ENCODE data around the gene VPS41.

Gene VPS41

DNA sequence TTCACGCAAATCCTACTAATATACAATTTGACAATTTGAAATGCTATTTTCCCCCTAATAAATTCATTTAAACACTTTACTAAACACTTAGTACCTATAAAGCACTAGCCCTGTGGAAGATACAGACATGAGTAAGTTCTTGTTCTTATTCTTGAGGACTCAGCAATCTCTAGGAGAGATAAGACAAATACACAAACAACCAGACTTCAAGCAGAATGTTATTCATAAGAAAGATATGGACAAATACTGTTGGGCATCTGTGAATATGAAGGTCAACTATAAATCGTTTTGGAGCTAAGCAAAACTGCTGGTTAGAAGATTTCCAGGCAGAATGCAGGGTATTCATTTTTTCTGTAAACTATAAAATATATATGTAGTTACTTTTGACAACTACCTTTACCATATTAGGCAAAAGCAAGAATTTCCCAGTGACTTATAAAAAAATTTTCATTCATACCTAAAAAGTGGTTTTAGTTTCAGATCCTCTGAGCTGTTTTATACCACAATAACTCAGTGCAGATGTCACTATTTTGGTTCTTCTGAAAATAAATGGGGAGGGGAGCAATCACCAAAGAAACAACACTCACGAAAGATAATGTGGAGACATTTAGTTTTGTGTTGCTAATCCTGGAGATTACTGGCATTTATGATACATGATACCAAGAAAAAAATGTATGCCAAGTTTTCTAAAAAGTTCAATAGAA lies 3.8 kb downstream of the VPS41 start:
- DNase-seq (ENCODE audit: low spot score), result no peak

DNA sequence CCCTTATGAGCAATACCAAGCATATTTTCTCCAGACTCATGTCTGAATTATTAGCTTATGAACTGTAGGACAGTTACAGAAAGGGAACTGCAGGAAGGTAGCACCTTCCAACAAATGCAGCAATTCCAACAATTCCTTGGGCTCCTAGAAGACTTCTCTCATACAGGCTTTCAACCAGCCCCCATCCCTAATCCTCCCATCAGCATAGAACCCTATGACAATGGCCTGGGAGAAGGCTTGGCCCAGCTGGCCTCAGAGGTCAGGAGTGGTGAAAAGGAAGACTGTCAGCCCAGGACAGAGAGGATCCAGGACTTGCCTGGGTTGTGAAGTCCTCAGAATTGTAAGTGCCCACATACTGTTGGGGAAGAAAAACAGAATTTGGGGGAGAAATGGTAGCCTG lies 5.9 kb downstream of the VPS41 start:
- DNase-seq (ENCODE audit: low spot score), result no peak

DNA sequence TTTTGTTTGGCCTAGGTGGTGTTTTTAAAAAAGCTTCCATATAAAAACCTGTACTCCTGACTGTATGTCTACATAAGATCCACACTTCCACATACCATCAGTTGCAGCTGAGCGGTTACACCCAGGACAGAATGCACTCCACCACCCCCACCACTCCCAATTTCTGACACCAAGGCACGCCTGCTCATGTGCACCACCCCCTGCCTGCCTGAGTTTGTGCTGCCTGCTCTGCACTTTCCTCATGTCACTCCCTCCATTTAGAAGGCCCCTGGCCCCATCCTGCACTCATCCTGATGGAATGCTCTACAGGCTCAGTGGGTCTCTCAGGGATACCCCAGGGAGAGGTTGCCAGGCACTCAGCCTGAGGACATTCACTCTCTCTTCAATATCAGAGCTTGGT lies 6.5 kb downstream of the VPS41 start:
- DNase-seq (ENCODE audit: low spot score), result no peak

DNA sequence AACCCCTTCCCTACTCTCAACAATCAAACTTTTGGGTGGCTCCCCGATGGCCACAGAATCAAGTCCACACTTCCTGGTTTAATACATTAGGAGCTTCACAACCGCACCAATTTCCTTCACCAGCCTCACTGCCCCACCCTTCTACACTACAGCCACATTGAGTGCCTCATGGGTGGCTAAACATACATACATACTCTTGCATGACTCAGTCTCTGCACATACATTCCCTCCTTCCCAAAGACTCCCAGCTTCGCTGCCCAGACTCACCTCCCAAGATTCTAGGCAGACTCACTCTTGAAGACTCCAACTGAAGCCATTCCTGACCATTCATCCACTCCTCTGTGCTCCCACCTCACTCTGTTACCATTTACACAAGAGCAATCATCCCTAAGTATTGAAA lies 15.9 kb downstream of the VPS41 start:
- no peak for DNase-seq (ENCODE audit: low spot score)

DNA sequence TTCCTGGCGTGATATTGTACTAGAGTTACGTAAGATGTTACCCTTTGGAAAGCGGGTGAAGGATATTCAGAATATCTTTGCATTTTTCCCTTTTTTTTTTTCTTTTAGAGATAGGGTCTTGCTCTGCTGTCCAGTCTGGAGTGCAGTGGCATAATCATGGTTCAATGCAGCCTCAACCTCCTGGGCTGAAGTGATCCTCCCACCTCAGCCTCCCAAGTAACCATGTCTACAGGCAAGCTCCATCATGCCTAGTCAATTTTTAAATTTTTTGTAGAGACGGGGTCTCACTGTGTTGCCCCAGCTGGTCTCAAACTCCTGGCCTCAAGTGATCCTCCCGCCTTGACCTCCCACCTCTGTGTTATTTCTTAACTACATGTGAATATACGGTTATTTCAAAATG lies 18.4 kb downstream of the VPS41 start:
- DNase-seq (ENCODE audit: low spot score), result no peak

DNA sequence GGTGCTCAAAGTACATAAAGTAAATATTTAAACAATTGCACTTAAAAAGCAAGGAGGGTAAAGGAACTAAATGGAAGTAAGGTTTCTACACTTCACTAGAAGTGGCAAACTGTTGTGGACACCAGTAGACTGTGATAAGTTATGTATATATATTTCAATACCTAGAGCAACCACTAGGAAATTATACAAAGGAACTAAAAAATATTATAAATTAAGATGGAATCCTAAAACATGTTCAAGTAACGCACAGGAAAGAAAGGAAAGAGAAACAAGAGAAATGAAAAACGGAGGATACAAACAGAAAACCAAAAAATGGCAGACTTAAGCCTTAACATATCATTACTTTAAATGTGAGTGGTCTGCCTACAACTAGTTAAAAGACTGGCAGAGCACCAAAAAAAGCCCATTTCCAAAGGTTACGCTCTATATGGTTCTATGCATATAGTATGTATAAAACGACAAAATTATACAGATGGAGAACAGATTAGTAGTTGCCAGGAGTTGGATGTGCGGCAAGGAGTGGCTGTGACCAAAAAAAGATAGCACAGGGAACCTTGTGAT lies 19.0 kb downstream of the VPS41 start:
- no peak for DNase-seq (ENCODE audit: low spot score)

DNA sequence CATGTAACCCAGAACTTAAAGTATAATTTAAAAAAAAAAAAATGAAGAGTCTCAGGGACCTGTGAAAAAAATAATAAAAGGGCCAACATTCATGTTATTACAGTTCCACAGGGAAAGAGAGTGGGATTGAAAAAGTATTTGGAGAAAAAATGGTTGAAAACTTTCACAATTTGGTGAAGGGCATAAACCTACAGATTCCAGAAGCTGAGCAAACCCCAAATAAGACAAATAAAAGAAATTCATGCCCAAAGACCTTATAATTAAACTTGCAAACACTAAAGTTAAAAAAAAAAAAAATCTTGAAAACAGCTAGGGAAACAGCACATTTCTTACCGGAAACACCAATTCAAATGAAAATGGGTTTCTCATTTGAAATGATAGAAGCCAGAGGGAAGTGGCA lies 19.9 kb downstream of the VPS41 start:
- DNase-seq (ENCODE audit: low spot score), result no peak

DNA sequence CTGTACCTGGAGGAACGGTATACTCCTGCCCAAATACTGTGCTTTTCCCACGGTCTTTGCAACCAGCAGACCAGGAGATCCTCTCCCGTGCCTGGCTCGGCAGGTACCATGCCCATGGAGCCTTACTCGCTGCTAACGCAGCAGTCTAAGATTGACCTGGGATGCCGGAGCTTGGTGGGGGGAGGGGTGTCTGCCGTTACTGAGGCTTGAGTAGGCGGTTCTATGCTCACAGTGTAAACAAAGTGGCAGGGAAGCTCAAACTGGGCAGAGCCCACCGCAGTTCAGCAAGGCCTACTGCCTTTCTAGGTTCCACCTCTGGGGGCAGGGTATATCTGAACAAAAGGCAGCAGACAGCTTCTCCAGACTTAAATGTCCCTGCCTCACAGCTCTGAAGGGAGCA lies 22.7 kb downstream of the VPS41 start:
- DNase-seq (ENCODE audit: low spot score), result no peak

DNA sequence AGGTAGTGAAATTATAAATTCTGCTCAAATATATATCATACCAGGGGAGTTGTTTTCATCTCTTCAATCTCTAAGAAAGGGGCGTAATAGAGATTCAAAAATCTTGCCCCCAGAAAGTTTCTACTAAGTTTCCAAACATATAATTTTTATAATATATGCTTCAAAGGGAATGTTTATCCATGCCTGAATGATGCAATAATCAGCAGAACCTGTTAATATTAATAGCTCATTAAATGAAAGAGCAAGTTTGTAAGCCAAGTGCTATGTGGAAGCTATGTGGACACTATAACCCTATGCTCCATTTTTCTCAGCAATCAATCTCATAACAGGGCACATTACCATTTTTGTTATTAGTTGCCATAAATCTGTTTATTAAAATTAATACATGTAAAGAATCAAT lies 25.3 kb downstream of the VPS41 start:
- no peak for DNase-seq (ENCODE audit: low spot score)

DNA sequence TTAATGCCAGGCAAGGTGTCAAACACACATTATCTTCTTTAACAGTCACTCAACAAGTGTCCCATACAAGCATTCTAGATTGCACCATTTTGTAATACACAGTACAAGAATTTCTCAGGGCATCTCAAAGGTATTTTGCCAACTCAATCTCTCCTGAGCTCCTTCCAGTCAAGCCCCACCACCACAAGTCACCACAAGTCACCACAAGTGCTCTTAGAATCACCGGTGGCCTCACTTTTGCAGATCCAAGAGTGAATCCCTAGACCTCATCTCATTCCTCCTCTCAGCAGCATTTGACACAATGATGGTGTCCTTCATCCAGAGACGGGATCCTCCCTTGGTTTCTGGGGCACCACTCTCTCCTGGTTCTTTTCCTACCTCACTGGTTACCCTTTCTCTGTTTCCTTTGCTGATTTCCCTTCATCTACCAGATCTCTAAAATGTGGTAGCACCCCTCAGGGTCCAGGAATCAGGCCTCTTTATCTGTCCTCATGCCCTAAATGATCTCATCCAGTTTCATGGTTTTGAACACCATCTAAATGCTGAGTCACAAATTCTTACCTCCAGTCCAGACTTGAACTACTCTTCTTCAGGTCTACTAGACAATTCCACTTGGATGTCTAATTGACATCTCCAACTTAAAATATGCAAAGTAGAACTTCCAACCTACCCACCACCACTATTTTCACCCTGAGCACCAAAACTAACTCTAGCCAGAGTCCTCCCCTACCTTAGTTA lies 26.9 kb downstream of the VPS41 start:
- no peak for DNase-seq (ENCODE audit: low spot score)

DNA sequence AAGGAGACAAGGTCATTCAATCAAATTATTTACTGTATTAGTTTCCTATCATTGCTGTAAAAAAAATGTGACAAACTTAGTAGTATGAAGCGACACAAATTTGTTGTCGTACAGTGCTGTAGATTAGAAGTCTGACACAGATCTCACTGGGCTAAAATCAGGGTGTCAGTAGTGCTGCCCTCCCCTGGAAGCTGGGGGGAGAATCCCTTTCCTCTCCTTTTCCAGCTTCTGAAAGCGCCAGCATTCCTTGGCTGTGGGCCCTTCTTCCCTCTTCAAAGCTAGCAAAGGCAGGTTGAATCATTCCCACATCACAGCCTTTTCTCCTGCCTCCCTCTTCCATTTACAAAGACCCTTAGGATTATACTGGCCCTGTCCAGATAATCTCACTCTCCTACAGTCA lies 28.0 kb downstream of the VPS41 start:
- DNase-seq (ENCODE audit: low spot score), result no peak

DNA sequence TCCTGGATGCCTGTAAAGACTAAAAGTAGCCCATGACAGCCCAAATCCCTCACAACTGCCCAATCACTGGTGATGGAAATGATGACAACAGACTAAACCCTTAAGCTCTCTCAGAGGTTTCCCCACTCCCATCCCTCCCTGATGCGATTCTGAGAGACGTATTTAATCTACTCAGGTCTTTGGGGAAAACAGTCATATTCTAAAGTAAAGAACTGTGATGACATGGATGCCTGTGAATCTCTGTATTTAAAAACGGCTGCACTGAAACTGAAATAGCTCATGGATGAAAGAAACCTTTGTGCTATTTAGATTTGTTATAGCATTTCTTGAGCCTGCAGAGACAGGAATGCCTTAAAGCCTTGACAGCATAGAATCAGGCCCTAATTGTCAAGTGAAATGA lies 28.5 kb downstream of the VPS41 start:
- DNase-seq (ENCODE audit: low spot score), result no peak

DNA sequence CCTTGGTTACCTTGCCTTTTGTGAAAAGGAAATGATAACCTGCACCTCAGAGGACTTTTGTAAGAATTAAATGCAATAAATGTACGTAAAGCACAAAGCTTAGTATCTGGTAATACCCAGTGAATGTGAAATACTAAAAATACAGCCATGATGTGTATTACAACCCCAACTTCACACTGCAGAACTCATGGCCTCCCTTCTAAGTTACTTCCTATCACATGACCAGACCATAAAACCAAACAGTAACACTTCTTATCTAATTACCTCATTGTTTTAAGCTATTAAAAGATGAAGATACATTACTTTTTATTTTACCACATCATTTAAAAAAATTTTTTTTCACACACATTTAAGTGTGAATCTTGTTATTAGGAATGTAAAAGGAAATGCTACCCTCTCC lies 29.0 kb downstream of the VPS41 start:
- no peak for DNase-seq (ENCODE audit: low spot score)

DNA sequence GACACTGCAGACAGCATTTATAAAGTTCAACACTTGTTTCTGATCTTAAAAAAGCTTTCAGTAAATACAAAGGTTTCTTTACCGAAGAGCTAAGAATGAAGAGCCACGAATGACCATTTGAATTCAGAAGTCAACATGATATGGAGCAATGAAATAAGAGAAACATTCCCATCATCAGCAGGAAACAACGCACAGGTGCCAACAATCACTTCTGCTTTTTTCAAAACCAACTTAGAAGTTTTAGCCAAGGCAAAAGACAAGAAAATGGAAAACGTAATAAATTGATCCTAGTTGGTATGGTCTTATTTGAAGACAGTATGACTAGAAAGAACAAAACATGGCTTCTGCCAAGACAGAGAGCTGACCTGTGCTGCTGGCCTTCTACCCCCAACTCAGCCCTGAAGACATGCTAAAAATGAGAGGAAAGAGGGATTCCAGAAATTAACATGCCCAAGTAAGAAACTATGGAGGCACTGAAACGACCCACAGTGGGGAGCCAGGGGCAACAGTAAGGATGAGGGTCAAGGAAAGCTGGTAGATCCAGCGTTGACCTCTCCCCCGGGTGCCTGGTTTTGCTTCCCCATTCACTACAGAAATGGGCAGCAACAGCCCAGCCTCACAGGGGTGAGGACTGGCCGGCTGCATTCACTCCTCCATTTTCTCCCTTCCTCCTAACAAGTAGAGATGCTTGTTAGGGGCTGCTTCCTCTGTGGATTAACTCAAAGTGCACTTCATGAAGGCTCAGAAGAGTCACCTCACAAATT lies 30.1 kb downstream of the VPS41 start:
- no peak for DNase-seq (ENCODE audit: low spot score)

DNA sequence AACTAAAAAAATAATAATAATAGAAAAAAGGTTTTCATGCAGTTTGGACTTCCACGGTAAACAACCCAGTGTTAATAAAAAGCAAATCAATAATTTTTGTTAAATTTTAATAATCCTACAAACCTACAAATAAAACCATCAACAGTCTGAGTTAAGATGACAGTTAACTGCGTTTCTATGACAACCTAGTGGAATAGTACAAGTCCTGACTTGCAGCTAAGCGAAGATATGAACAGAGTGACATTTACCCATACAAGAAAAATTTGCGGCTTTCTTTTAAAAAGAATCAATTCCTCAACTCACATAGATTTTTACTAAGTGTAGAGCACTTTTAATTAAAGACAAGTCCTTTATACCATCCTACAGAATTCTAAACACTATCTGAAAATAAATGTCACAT lies 35.6 kb downstream of the VPS41 start:
- no peak for DNase-seq (ENCODE audit: low spot score)

DNA sequence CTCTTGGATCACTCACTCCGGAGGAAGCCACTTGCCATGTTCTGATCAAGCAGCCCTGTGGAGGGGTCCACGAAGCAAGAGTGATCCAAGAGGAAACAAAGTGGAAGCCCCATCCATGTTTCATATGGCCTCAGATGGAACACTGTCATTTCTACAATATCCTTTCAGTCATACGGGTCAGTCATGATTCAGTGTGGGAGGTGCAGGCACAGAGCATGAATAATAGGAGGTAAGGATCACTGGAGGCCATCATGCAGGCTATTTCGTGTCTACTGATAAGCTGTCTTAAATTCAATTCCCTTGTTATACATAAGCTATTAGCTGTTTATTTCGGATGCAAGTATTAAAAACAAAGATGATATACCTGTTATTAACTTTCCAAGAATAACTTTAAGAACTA lies 36.8 kb downstream of the VPS41 start:
- DNase-seq (ENCODE audit: low spot score), result no peak

DNA sequence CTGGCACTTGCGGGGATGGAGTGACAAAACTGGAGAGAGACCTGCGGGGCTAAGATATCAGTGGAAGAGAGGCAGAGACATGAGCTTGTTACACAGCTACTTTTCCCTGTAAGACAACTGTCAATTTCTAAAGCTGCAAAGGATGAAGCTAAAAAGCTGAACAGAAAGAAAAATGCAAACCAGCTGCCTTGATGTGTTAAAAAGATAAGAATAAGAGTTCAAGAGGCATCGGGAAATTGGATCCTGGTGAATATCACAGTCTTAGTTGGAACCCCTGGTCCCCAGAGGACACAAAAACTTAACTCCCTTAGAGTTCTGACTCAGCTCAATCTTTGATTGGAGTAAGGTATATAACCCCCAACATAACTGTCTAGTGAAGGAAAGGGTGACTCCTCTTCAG lies 38.8 kb downstream of the VPS41 start:
- no peak for DNase-seq (ENCODE audit: low spot score)

DNA sequence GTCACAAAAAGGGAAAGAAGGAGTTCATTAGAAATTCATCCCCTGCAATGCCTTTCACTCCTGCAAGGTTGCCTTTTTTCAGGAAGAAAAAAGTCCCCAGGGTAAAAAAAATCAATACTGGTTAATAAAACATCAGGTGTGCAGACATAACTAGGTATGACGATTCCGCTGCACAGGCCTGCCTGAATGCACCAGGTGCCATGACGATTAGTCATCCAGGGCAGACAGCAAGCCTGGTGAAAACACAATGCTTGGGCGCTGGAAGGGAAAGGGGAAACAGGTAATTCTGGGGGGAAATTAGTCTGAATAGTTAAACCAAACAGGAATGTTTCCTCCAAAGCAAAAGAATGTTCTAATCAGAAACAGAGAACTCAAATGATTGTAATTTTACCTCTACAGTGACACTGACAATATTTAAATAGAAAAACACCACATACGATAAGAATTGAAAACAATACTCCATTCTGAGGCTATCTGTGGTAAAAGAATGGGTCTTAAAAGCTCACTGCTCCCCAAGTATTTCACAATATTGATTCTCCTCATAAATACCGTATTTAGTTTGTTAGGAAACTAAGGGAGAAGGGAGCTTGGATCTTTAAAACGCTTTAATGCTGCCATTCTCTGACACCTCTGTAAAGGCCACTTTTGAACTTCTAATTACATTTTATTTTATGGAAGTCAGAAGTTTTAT lies 45.2 kb downstream of the VPS41 start:
- DNase-seq (ENCODE audit: low spot score), result no peak

DNA sequence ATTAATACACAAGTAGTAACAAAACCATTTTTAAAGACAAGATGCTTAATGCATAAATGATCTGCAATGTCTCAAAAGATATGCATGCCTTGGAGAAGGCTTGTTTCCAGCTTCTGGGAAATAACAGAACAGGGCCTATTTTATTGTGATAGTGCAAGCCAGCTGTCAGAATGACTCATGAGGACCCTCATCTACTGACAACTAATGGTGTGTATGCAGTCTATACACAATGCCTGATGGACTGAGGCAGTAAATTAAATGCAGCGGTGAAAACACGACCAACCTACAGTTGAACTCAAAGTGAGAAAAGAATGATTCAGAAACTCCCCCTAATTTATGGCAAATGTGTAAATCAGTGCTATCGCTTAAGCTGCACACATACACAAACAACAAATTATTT lies 46.3 kb downstream of the VPS41 start:
- no peak for DNase-seq (ENCODE audit: low spot score)

DNA sequence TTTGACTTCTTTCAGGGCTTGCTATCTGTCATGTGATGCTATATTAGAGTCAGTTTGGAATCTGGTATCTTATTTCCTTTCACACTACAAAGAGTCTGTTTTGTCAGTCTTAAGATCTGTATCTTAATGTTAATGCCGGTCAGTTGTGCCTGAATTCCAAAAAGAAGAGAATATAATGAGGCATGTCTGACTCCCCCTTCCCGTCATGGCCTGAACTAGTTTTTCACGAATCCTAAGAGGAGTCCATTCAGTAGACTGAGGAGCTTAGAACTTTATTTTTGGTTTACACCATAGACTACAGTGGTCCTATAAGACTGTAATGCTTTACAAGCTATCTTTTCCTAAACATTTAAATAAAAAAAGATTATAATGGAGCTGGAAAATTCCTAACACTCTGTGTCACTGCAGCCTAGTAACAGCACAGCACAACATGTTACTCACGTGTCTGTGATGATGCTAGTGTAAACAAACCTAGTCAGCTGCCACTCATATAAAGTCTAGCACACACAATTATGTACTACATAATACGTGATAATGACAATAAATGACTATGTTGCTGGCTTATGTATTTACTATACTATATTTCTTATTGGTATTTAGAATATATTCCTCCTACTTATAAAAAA lies 50.6 kb downstream of the VPS41 start:
- DNase-seq (ENCODE audit: low spot score), result no peak

DNA sequence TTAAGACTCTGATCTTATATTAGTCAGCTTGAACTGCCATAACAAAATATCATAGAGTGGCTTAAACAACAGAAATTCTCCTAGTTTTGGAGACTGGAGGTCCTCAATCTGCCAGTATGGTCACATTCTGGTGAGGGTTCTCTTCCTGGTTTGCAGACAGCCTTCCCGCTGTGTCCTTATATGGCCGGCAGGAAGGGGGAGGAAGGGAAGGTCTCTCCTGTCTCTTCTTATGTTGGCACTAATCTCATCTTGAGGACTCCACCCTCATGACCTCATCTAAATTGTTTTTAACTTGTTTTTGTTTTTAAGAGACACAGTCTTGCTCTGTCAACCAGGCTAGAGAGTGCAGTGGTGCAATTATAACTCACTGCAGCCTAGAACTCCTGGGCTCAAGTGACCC lies 53.1 kb downstream of the VPS41 start:
- no peak for DNase-seq (ENCODE audit: low spot score)

DNA sequence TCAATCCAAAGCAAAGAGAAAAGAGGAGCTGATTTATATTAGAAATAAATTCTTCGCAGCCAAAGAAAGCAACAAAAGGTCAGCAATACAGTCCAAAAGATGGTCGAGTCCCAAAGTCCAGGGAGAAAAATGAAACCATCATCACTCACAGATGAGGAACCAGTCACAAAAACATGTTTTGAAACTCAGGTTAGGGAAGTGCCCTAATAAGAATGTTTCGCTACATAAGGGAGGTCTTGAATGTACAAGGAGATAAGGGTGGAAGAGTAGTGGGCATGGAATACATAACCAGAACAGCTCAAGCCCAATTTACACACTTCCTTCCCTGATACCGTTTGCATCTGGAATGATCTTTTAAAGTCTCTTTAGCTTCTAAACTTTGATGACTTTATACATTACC lies 53.6 kb downstream of the VPS41 start:
- no peak for DNase-seq (ENCODE audit: low spot score)
